ENCODE data around the gene HLA-DRB1.

DNA sequence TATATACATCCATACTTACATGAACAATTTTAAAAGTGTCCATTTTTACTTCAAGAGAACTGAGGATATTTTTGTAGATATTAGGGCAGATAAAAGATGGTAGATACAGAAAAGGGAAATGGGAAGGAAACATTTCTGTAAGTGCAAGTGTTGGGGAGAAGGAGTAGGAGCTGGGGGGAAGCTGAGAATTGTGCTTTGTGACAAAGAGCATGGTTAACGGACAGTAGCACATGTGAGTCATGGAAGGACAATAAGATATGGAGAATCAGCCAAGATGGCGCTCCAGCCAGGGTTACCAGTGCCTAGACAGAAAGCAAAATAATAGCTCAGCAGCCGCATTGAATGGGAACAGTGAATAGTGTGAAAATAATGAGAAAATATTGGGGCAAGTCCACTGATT, 12.7 kb upstream of the HLA-DRB1 start:
- TF ChIP-seq, protein P1, sequence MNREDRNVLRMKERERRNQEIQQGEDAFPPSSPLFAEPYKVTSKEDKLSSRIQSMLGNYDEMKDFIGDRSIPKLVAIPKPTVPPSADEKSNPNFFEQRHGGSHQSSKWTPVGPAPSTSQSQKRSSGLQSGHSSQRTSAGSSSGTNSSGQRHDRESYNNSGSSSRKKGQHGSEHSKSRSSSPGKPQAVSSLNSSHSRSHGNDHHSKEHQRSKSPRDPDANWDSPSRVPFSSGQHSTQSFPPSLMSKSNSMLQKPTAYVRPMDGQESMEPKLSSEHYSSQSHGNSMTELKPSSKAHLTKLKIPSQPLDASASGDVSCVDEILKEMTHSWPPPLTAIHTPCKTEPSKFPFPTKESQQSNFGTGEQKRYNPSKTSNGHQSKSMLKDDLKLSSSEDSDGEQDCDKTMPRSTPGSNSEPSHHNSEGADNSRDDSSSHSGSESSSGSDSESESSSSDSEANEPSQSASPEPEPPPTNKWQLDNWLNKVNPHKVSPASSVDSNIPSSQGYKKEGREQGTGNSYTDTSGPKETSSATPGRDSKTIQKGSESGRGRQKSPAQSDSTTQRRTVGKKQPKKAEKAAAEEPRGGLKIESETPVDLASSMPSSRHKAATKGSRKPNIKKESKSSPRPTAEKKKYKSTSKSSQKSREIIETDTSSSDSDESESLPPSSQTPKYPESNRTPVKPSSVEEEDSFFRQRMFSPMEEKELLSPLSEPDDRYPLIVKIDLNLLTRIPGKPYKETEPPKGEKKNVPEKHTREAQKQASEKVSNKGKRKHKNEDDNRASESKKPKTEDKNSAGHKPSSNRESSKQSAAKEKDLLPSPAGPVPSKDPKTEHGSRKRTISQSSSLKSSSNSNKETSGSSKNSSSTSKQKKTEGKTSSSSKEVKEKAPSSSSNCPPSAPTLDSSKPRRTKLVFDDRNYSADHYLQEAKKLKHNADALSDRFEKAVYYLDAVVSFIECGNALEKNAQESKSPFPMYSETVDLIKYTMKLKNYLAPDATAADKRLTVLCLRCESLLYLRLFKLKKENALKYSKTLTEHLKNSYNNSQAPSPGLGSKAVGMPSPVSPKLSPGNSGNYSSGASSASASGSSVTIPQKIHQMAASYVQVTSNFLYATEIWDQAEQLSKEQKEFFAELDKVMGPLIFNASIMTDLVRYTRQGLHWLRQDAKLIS (CRISPR knock-in tag; IDR thresholded peaks at IDR 0.05; ENCODE audit: borderline replicate concordance): no peak
- TF ChIP-seq CREB1 (CRISPR knock-in tag; IDR thresholded peaks at IDR 0.05) (no peak), ETV6 (CRISPR knock-in tag; IDR thresholded peaks at IDR 0.05) (no peak)
